ENCODE measurements around the gene TTC14.

GRCh38 chr3:180615954-180616353 lies 14.0 kb downstream of the TTC14 start:
- TF ChIP-seq, protein P1, sequence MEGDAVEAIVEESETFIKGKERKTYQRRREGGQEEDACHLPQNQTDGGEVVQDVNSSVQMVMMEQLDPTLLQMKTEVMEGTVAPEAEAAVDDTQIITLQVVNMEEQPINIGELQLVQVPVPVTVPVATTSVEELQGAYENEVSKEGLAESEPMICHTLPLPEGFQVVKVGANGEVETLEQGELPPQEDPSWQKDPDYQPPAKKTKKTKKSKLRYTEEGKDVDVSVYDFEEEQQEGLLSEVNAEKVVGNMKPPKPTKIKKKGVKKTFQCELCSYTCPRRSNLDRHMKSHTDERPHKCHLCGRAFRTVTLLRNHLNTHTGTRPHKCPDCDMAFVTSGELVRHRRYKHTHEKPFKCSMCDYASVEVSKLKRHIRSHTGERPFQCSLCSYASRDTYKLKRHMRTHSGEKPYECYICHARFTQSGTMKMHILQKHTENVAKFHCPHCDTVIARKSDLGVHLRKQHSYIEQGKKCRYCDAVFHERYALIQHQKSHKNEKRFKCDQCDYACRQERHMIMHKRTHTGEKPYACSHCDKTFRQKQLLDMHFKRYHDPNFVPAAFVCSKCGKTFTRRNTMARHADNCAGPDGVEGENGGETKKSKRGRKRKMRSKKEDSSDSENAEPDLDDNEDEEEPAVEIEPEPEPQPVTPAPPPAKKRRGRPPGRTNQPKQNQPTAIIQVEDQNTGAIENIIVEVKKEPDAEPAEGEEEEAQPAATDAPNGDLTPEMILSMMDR (IDR thresholded peaks at IDR 0.05): no peak
- TF ChIP-seq EZH2phosphoT487 (IDR thresholded peaks at IDR 0.05): no peak
